ENCODE measurements around the gene TMEM266. TPM values are rescaled to one million over a fixed set of nuclear protein-coding genes. Genes with fewer than 3 reads are reported as not detected.

TMEM266 gene
- total RNA-seq, 1 experiment from 2014 or later, result not detected

DNA sequence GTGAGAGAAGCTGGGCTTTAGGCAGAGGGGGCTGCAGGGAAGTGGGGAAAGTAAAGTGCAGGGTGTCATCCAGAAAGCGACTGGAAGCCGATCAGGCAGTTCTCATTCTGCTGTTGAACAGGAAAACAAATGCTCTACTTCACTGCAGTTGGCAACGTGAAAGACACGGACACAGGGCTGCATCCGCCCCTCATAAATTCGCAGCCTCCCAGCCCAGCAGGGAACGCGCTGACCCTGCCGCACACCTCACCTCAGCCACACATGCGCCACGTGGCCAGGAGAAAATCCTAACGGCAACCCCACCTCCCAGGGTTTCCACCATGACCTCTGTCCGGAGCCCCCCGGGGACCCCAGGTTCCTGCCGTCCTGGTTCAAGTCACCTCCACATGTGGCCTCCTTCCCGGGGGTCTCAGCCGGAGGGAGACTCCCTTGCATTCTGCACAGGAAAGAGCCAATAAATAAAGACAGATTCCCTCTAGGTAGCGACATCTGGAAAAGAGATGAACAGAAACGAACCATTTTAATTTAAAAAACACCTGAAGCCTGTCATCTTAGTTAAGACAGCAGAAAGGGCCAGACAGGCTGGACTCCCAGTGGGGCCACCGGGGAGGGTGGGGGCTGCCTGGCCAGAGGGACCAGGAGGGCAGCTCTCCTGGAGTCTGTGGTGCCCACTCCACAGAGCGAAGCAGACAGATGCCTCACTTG lies 118.7 kb downstream of the TMEM266 start:
- Histone ChIP-seq H3K36me3 (ENCODE audit: low read depth, low read length) (no peaks in the 10 kb centered on the region), H2AFZ (ENCODE audit: low read length) (no peak overlapping the region), H3K4me1 (ENCODE audit: insufficient read depth, low read length) (no peaks in the 10 kb centered on the region), H3K9me2 (replicated peaks; ENCODE audit: low read length) (no peaks in the 10 kb centered on the region), H3K9me3 (ENCODE audit: low read length) (no peaks in the 10 kb centered on the region), H3K9ac (ENCODE audit: low read length) (no peak overlapping the region), H3K27ac (ENCODE audit: low read length) (no peak overlapping the region), H3F3A (ENCODE audit: low read length, unreplicated experiment) (no peaks in the 10 kb centered on the region), H3K4me2 (ENCODE audit: low read length) (no peak overlapping the region), H4K20me1 (ENCODE audit: low read length) (no peaks in the 10 kb centered on the region), H3K4me3 (ENCODE audit: low read length) (no peak overlapping the region), H3K27me3 (ENCODE audit: low read length) (no peaks in the 10 kb centered on the region), H3K79me2 (ENCODE audit: low read length) (no peaks in the 10 kb centered on the region)
- ChIA-PET CTCF (no interaction called here), POLR2A (ENCODE audit: unreplicated experiment) (no interaction called here)
- intact Hi-C loops (cut with micrococcal nuclease), result no loop called here
- TF ChIP-seq EZH2phosphoT487 (IDR thresholded peaks at IDR 0.05; ENCODE audit: borderline replicate concordance, low read length), result no peak
- TF ChIP-seq, protein P1, sequence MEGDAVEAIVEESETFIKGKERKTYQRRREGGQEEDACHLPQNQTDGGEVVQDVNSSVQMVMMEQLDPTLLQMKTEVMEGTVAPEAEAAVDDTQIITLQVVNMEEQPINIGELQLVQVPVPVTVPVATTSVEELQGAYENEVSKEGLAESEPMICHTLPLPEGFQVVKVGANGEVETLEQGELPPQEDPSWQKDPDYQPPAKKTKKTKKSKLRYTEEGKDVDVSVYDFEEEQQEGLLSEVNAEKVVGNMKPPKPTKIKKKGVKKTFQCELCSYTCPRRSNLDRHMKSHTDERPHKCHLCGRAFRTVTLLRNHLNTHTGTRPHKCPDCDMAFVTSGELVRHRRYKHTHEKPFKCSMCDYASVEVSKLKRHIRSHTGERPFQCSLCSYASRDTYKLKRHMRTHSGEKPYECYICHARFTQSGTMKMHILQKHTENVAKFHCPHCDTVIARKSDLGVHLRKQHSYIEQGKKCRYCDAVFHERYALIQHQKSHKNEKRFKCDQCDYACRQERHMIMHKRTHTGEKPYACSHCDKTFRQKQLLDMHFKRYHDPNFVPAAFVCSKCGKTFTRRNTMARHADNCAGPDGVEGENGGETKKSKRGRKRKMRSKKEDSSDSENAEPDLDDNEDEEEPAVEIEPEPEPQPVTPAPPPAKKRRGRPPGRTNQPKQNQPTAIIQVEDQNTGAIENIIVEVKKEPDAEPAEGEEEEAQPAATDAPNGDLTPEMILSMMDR (conservative IDR thresholded peaks at IDR 0.05; ENCODE audit: low read depth, low read length), result no peak
- no peak for TF ChIP-seq EZH2 (IDR thresholded peaks at IDR 0.05; ENCODE audit: low read length, unreplicated experiment)
- no TSS peak for BruUV-seq (replicated peaks)
- ATAC-seq (no peak), DNase-seq (no peak)

DNA sequence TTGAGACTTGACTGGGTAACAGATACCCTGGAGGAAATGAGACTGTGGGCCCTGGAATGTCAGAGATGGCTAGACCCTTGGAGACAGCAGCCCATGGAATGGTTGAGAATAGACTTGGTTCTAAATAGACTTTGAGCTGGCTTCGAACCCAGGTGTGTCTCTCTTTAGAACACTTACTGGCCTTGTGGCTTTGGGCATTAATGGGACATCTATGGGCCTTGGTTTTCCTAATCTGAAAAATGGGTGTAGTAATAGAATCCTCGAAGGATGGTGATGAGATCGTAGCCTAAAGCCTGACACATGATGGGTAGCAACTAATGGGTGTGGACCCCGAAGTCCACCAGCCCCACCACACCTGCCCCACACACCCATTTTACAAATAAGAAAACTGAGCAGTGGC lies 119.2 kb downstream of the TMEM266 start:
- H3K27me3 ChIP-seq (ENCODE audit: low read length), result no peaks in the 10 kb centered on the region
- no TSS peak for BruUV-seq (replicated peaks)

GRCh38 chr15:76180321-76180720 lies 120.5 kb downstream of the TMEM266 start:
- no peak overlapping the region for H3K27ac ChIP-seq (ENCODE audit: low read length)
- ChIA-PET POLR2A (ENCODE audit: unreplicated experiment) (no interaction called here), CTCF (no interaction called here)
- no peak overlapping the region for H3K9ac ChIP-seq (ENCODE audit: low read length)
- no peak overlapping the region for H3K4me2 ChIP-seq (ENCODE audit: low read length)
- TF ChIP-seq, protein P1 (conservative IDR thresholded peaks at IDR 0.05; ENCODE audit: low read depth, low read length), result no peak
- TF ChIP-seq EZH2phosphoT487 (IDR thresholded peaks at IDR 0.05; ENCODE audit: borderline replicate concordance, low read length) (no peak), EZH2 (IDR thresholded peaks at IDR 0.05; ENCODE audit: low read length, unreplicated experiment) (no peak)
- H3F3A ChIP-seq (ENCODE audit: low read length, unreplicated experiment), result no peaks in the 10 kb centered on the region
- no TSS peak for BruUV-seq (replicated peaks)
- no peak overlapping the region for H3K4me3 ChIP-seq (ENCODE audit: low read length)
- no peaks in the 10 kb centered on the region for H3K27me3 ChIP-seq (ENCODE audit: low read length)
- no peaks in the 10 kb centered on the region for H3K36me3 ChIP-seq (ENCODE audit: low read depth, low read length)
- no peaks in the 10 kb centered on the region for H3K9me3 ChIP-seq (ENCODE audit: low read length)
- intact Hi-C loops (cut with micrococcal nuclease), result no loop called here
- ATAC-seq, result no peak
- no peaks in the 10 kb centered on the region for H3K4me1 ChIP-seq (ENCODE audit: insufficient read depth, low read length)
- H3K79me2 ChIP-seq (ENCODE audit: low read length), result no peaks in the 10 kb centered on the region
- H2AFZ ChIP-seq (ENCODE audit: low read length), result no peak overlapping the region
- no peaks in the 10 kb centered on the region for H4K20me1 ChIP-seq (ENCODE audit: low read length)
- DNase-seq, result no peak
- no peaks in the 10 kb centered on the region for H3K9me2 ChIP-seq (replicated peaks; ENCODE audit: low read length)

More for the DNA sequence above, 119.2 kb downstream of the TMEM266 start:
- Histone ChIP-seq H3K36me3 (ENCODE audit: low read depth, low read length) (no peaks in the 10 kb centered on the region), H3K4me2 (ENCODE audit: low read length) (no peak overlapping the region), H2AFZ (ENCODE audit: low read length) (no peak overlapping the region), H3K4me3 (ENCODE audit: low read length) (no peak overlapping the region), H3K4me1 (ENCODE audit: insufficient read depth, low read length) (no peaks in the 10 kb centered on the region), H3K9me2 (replicated peaks; ENCODE audit: low read length) (no peaks in the 10 kb centered on the region), H3K27ac (ENCODE audit: low read length) (no peak overlapping the region), H3K79me2 (ENCODE audit: low read length) (no peaks in the 10 kb centered on the region), H4K20me1 (ENCODE audit: low read length) (no peaks in the 10 kb centered on the region), H3K9ac (ENCODE audit: low read length) (no peak overlapping the region), H3F3A (ENCODE audit: low read length, unreplicated experiment) (no peaks in the 10 kb centered on the region), H3K9me3 (ENCODE audit: low read length) (no peaks in the 10 kb centered on the region)
- TF ChIP-seq, protein P1 (conservative IDR thresholded peaks at IDR 0.05; ENCODE audit: low read depth, low read length), result no peak
- no peak for TF ChIP-seq EZH2phosphoT487 (IDR thresholded peaks at IDR 0.05; ENCODE audit: borderline replicate concordance, low read length)
- no peak for TF ChIP-seq EZH2 (IDR thresholded peaks at IDR 0.05; ENCODE audit: low read length, unreplicated experiment)
- ATAC-seq (no peak), DNase-seq (no peak)
- ChIA-PET POLR2A (ENCODE audit: unreplicated experiment) (no interaction called here), CTCF (no interaction called here)
- intact Hi-C loops (cut with micrococcal nuclease), result no loop called here
